IMR-90 (cell line): Measurements from ENCODE around the gene PHACTR3. TPM values are rescaled to one million over a fixed set of nuclear protein-coding genes. Genes with fewer than 3 reads are reported as not detected.

Experiments
- ATAC-seq: fragments of 200-7000 bp; cut with Tn5 transposase; 2 replicates; pipeline ENCODE4 v1.9.1; 2020; ENCODE audit warnings: low read depth, mild to moderate bottlenecking, moderate library complexity
- BruUV-seq: library from RNA; stranded (reverse); fragments of 400-500 nt; replicated peaks from 2 replicates; lab custom pipeline; 2021; lab: Mats Ljungman, UMichigan
- CTCF ChIA-PET: fragments of 300-600 bp; formaldehyde crosslinking; extraction: SDS; loops from one replicate; lab custom pipeline; 2021; ENCODE audit warnings: antibody characterized with exemption; lab: Yijun Ruan, JAX
- POLR2A ChIA-PET: fragments of 300-600 bp; sonication (Branson Sonifier 250); formaldehyde crosslinking; loops from one replicate; lab custom pipeline; 2022; ENCODE audit warnings: antibody characterized with exemption; ENCODE audit not compliant: unreplicated experiment; lab: Charles Lee
- DNase-seq: peaks from one replicate; pipeline ENCODE4 v3.0.0; 2013
- H2AFZ ChIP-seq: replicated peaks from 2 replicates; pipeline ENCODE3; 2013; ENCODE audit warnings: low read length, mild to moderate bottlenecking; ENCODE audit not compliant: poor library complexity
- H2AK5ac ChIP-seq: 2 replicates; pipeline ENCODE4 v1.6.1; 2013; ENCODE audit warnings: low read depth, low read length, inconsistent platforms
- H2AK9ac ChIP-seq: replicated peaks from 2 replicates; pipeline ENCODE3; 2013; ENCODE audit warnings: mild to moderate bottlenecking, low read depth, low read length, moderate library complexity; ENCODE audit not compliant: poor library complexity
- H2BK120ac ChIP-seq: 2 replicates; pipeline ENCODE4 v1.6.1; 2013; ENCODE audit warnings: low read depth, low read length, inconsistent platforms
- H2BK15ac ChIP-seq: 3 replicates; pipeline ENCODE4 v1.6.1; 2013; ENCODE audit warnings: low read depth, low read length, inconsistent platforms
- H2BK20ac ChIP-seq: 2 replicates; pipeline ENCODE4 v1.6.1; 2013; ENCODE audit warnings: low read depth, mild to moderate bottlenecking, inconsistent platforms, low read length, moderate library complexity
- H2BK5ac ChIP-seq: 2 replicates; pipeline ENCODE4 v1.6.1; 2013; ENCODE audit warnings: mild to moderate bottlenecking, low read depth, low read length, inconsistent platforms; ENCODE audit not compliant: poor library complexity, severe bottlenecking
- H3K14ac ChIP-seq: replicated peaks from 2 replicates; pipeline ENCODE4 v1.6.1; 2013; ENCODE audit warnings: low read depth, low read length, inconsistent platforms
- H3K18ac ChIP-seq: 2 replicates; pipeline ENCODE4 v1.6.1; 2013; ENCODE audit warnings: low read depth, low read length, control low read depth
- H3K23ac ChIP-seq: 2 replicates; pipeline ENCODE4 v1.6.1; 2013; ENCODE audit warnings: low read depth, low read length, inconsistent platforms
- H3K27ac ChIP-seq: 2 replicates; pipeline ENCODE4 v1.5.1; 2013; ENCODE audit warnings: mild to moderate bottlenecking, control low read depth, low read length; ENCODE audit not compliant: insufficient read depth
- H3K27me3 ChIP-seq: 2 replicates; pipeline ENCODE4 v1.6.1; 2013; ENCODE audit warnings: low read length; ENCODE audit not compliant: control insufficient read depth, insufficient read depth
- H3K36me3 ChIP-seq: 2 replicates; pipeline ENCODE4 v1.6.1; 2013; ENCODE audit warnings: low read length, mixed read lengths; ENCODE audit not compliant: control insufficient read depth, insufficient read depth
- H3K4ac ChIP-seq: 2 replicates; pipeline ENCODE4 v1.6.1; 2013; ENCODE audit warnings: low read depth, low read length, inconsistent platforms
- H3K4me1 ChIP-seq: 2 replicates; pipeline ENCODE4 v1.6.1; 2013; ENCODE audit warnings: low read length, mixed read lengths; ENCODE audit not compliant: control insufficient read depth, insufficient read depth
- H3K4me2 ChIP-seq: 2 replicates; pipeline ENCODE4 v1.6.1; 2013; ENCODE audit warnings: low read depth, mild to moderate bottlenecking, control low read depth, low read length, moderate library complexity
- H3K4me3 ChIP-seq: 2 replicates; pipeline ENCODE4 v1.5.1; 2013; ENCODE audit warnings: low read depth, mild to moderate bottlenecking, control low read depth, low read length, moderate library complexity; ENCODE audit not compliant: insufficient read depth
- H3K56ac ChIP-seq: 2 replicates; pipeline ENCODE4 v1.6.1; 2013; ENCODE audit warnings: low read length, inconsistent platforms; ENCODE audit not compliant: insufficient read depth; ENCODE audit errors: extremely low read depth
- H3K79me1 ChIP-seq, 2 experiments: 2 replicates each; pipeline ENCODE4 v1.6.1; 2013; ENCODE audit warnings: low read length in 2 of 2, inconsistent platforms in 1 of 2, low read depth in 1 of 2
- H3K9ac ChIP-seq: 2 replicates; pipeline ENCODE4 v1.6.1; 2013; ENCODE audit warnings: low read depth, low read length, control low read depth
- H3K9me1 ChIP-seq: 2 replicates; pipeline ENCODE4 v1.6.1; 2013; ENCODE audit warnings: low read length, inconsistent platforms; ENCODE audit not compliant: insufficient read depth
- H3K9me3 ChIP-seq: 2 replicates; pipeline ENCODE4 v1.6.1; 2013; ENCODE audit warnings: low read length; ENCODE audit not compliant: control insufficient read depth, insufficient read depth
- H4K20me1 ChIP-seq: 2 replicates; pipeline ENCODE4 v1.6.1; 2013; ENCODE audit warnings: low read length, inconsistent platforms; ENCODE audit not compliant: insufficient read depth
- H4K5ac ChIP-seq: 2 replicates; pipeline ENCODE4 v1.6.1; 2013; ENCODE audit warnings: mild to moderate bottlenecking, low read depth, low read length, control low read depth
- H4K8ac ChIP-seq, 2 experiments: 2 replicates each; pipeline ENCODE4 v1.6.1; 2013; ENCODE audit warnings: low read depth in 2 of 2, low read length in 2 of 2, control low read depth in 1 of 2, inconsistent platforms in 1 of 2
- H4K91ac ChIP-seq: 2 replicates; pipeline ENCODE4 v1.6.1; 2013; ENCODE audit warnings: low read depth, low read length, inconsistent platforms; ENCODE audit not compliant: insufficient read depth
- BHLHE40 ChIP-seq: fragments of 150-350 bp; IDR thresholded peaks from 2 replicates; pipeline ENCODE4 v1.6.1; 2016; ENCODE audit warnings: mild to moderate bottlenecking, low read depth, low read length
- CEBPB ChIP-seq: IDR thresholded peaks from 2 replicates; pipeline ENCODE4 v1.6.1; 2012; ENCODE audit warnings: low read depth, low read length, improper control_type of control experiment
- CHD1 ChIP-seq: IDR thresholded peaks from 2 replicates; pipeline ENCODE4 v1.6.1; 2012; ENCODE audit warnings: low read depth, low read length, improper control_type of control experiment
- ELK1 ChIP-seq: fragments of 150-350 bp; IDR thresholded peaks from 2 replicates; pipeline ENCODE4 v1.6.1; 2016; ENCODE audit warnings: low read depth, mild to moderate bottlenecking, low read length, moderate library complexity, borderline replicate concordance
- FOS ChIP-seq: fragments of 150-350 bp; IDR thresholded peaks from 2 replicates; pipeline ENCODE4 v1.6.1; 2016; ENCODE audit warnings: low read depth, low read length
- MAFK ChIP-seq: IDR thresholded peaks from 2 replicates; pipeline ENCODE4 v1.6.1; 2012; ENCODE audit warnings: low read depth, low read length, improper control_type of control experiment
- MAZ ChIP-seq: IDR thresholded peaks from 2 replicates; pipeline ENCODE4 v1.6.1; 2012; ENCODE audit warnings: low read depth, mild to moderate bottlenecking, low read length, improper control_type of control experiment, moderate library complexity, borderline replicate concordance
- MXI1 ChIP-seq: IDR thresholded peaks from 2 replicates; pipeline ENCODE4 v1.6.1; 2012; ENCODE audit warnings: low read depth, mild to moderate bottlenecking, low read length, moderate library complexity, borderline replicate concordance
- RAD21 ChIP-seq: IDR thresholded peaks from 2 replicates; pipeline ENCODE4 v1.6.1; 2012; ENCODE audit warnings: low read length, improper control_type of control experiment
- RCOR1 ChIP-seq: IDR thresholded peaks from 2 replicates; pipeline ENCODE4 v1.6.1; 2012; ENCODE audit warnings: mild to moderate bottlenecking, low read length, improper control_type of control experiment; ENCODE audit not compliant: insufficient replicate concordance
- RFX5 ChIP-seq: IDR thresholded peaks from 2 replicates; pipeline ENCODE4 v1.8.0; 2012; ENCODE audit warnings: low read depth, mild to moderate bottlenecking, low read length, moderate library complexity
- SMC3 ChIP-seq: fragments of 150-350 bp; IDR thresholded peaks from 2 replicates; pipeline ENCODE4 v1.6.1; 2016; ENCODE audit warnings: low read depth, mild to moderate bottlenecking, antibody characterized with exemption, low read length, moderate library complexity
- WGBS, 2 experiments: methylation state at CpG; one replicate each; pipeline versions ENCODE4 v1.1.5 to v1.1.7; 2013; ENCODE audit warnings: missing lambda C conversion rate in 2 of 2; ENCODE audit not compliant: insufficient read length in 1 of 2; ENCODE audit errors: extremely low coverage in 2 of 2; 5-methylcytosine and 5-hydroxymethylcytosine counted together
- dilution Hi-C: fragments of 300-500 bp; cut with HindIII; formaldehyde crosslinking; loops from one replicate; pipeline ENCODE4 v1.14.3; 2018; ENCODE audit warnings: low sequenced_read_pairs; ENCODE audit not compliant: unreplicated experiment
- in situ Hi-C: fragments of 300-500 bp; cut with MboI; formaldehyde crosslinking; loops from 3 replicates; pipeline ENCODE4 v1.14.3; 2019; ENCODE audit warnings: low sequenced_read_pairs, inconsistent platforms, mixed read lengths
- intact Hi-C: fragments of 100-400 bp; cut with micrococcal nuclease; formaldehyde crosslinking; loops from 2 replicates; pipeline ENCODE4 v1.10.0; 2022
- polyA plus RNA-seq, 3 experiments: library from polyadenylated mRNA; depleted of rRNA; stranded (reverse); fragments of >200 nt; gene quantifications; 2 replicates each; pipeline ENCODE4 v1.2.3, GENCODE V29; 2012; ENCODE audit warnings: low replicate concordance in 1 of 3
- total RNA-seq: library from RNA; depleted of rRNA; stranded (reverse); fragments of >200 nt; gene quantifications from 2 replicates; pipeline ENCODE4 v1.2.3, GENCODE V29; 2012
- TF ChIP-seq, protein P1 (sequence below): conservative IDR thresholded peaks from 2 replicates; pipeline ENCODE4 v1.5.1; 2012; ENCODE audit warnings: mild to moderate bottlenecking, low read depth, low read length, improper control_type of control experiment

The PHACTR3 gene
- total and polyA plus RNA-seq, 2 of the 4 experiments (the other 2 are of a cell fraction) = not detected

- no peak overlapping the region for H3K27ac ChIP-seq
- no peak overlapping the region for H3K56ac ChIP-seq
- no peak overlapping the region for H3K4me2 ChIP-seq
- H3K14ac ChIP-seq = no peak overlapping the region
- ATAC-seq (no peak), DNase-seq (no peak)
- H2AFZ ChIP-seq = no peak overlapping the region
- ChIA-PET CTCF (interaction anchor here (0.6 to 1.9 kb wide), 4 partner anchors 67 to 172 kb away, joined by 3 to 10 read pairs (median 3); partner anchors contain the start of genes FAM217B and PPP1R3D), POLR2A (no interaction called here)
- no peaks in the 10 kb centered on the region for H3K9me1 ChIP-seq
- H3K4ac ChIP-seq = no peak overlapping the region
- no peak overlapping the region for H2BK20ac ChIP-seq
- 54% methylated on average over 3 of the region's 6 CpGs; no CpG with 5 or more reads in 1 of the 2 experiments for WGBS, 2 experiments
- dilution Hi-C loops (no loop called here), intact Hi-C loops (loop anchor here (2.0 kb wide), 1 partner anchor 67 kb away; no protein-coding TSS in a partner anchor), in situ Hi-C loops (no loop called here)
- no peaks in the 10 kb centered on the region; the same call in 1 of the 2 replicates for H3K9me3 ChIP-seq
- H3K36me3 ChIP-seq = no peaks in the 10 kb centered on the region
- no peak overlapping the region for H4K91ac ChIP-seq
- H2AK5ac ChIP-seq = no peak overlapping the region
- no peak overlapping the region for H2BK5ac ChIP-seq
- no peak overlapping the region for H3K23ac ChIP-seq
- H4K5ac ChIP-seq = no peak overlapping the region
- H3K18ac ChIP-seq = no peak overlapping the region
- no peaks in the 10 kb centered on the region for H3K4me1 ChIP-seq
- H2BK120ac ChIP-seq = no peak overlapping the region
- H3K9ac ChIP-seq = no peak overlapping the region
- H3K4me3 ChIP-seq = no peak overlapping the region
- H4K8ac ChIP-seq = no peak overlapping the region
- no peaks in the 10 kb centered on the region for H3K79me1 ChIP-seq
- no peak overlapping the region for H2BK15ac ChIP-seq
- H2AK9ac ChIP-seq = no peak overlapping the region
- no peaks in the 10 kb centered on the region for H3K27me3 ChIP-seq
- H4K20me1 ChIP-seq = no peaks in the 10 kb centered on the region
- no TSS peak for BruUV-seq
- TF ChIP-seq MAFK (no peak), ELK1 (no peak), CHD1 (no peak), MAZ (no peak), RCOR1 (no peak), FOS (no peak), RAD21 (no peak), CEBPB (no peak), MXI1 (no peak), SMC3 (no peak), BHLHE40 (no peak), RFX5 (no peak)
- TF ChIP-seq, protein P1, sequence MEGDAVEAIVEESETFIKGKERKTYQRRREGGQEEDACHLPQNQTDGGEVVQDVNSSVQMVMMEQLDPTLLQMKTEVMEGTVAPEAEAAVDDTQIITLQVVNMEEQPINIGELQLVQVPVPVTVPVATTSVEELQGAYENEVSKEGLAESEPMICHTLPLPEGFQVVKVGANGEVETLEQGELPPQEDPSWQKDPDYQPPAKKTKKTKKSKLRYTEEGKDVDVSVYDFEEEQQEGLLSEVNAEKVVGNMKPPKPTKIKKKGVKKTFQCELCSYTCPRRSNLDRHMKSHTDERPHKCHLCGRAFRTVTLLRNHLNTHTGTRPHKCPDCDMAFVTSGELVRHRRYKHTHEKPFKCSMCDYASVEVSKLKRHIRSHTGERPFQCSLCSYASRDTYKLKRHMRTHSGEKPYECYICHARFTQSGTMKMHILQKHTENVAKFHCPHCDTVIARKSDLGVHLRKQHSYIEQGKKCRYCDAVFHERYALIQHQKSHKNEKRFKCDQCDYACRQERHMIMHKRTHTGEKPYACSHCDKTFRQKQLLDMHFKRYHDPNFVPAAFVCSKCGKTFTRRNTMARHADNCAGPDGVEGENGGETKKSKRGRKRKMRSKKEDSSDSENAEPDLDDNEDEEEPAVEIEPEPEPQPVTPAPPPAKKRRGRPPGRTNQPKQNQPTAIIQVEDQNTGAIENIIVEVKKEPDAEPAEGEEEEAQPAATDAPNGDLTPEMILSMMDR = no peak
These were observed 179.3 kb downstream of the PHACTR3 start for GRCh38 chr20:59783641-59784010.
